IPS DF 6.9 (cell line): ENCODE data around the gene CPEB1.

Source experiments
- DNase-seq: peaks from one replicate; pipeline ENCODE4 v3.0.0-alpha.2; 2013; ENCODE audit warnings: low read depth, low spot score
- H3K27ac ChIP-seq: one replicate; pipeline ENCODE4 v1.5.1; 2013; ENCODE audit warnings: low read length, control low read depth
- H3K27me3 ChIP-seq: 2 replicates; pipeline ENCODE4 v1.6.1; 2013; ENCODE audit warnings: mild to moderate bottlenecking, low read length; ENCODE audit not compliant: control insufficient read depth, insufficient read depth
- H3K36me3 ChIP-seq: 2 replicates; pipeline ENCODE4 v1.6.1; 2013; ENCODE audit warnings: low read length; ENCODE audit not compliant: control insufficient read depth, insufficient read depth
- H3K4me1 ChIP-seq: 2 replicates; pipeline ENCODE4 v1.6.1; 2013; ENCODE audit warnings: low read length; ENCODE audit not compliant: control insufficient read depth, insufficient read depth
- H3K4me3 ChIP-seq: 2 replicates; pipeline ENCODE4 v1.5.1; 2013; ENCODE audit warnings: mild to moderate bottlenecking, low read length
- H3K9me3 ChIP-seq: 2 replicates; pipeline ENCODE4 v1.6.1; 2013; ENCODE audit warnings: low read length, inconsistent platforms; ENCODE audit not compliant: control insufficient read depth, insufficient read depth
- WGBS: extraction: QIAGEN DNeasy Blood & Tissue Kit; methylation state at CpG from one replicate; pipeline ENCODE4 v1.1.7; 2013; ENCODE audit warnings: mixed read lengths, missing lambda C conversion rate; ENCODE audit not compliant: insufficient read length, insufficient coverage; 5-methylcytosine and 5-hydroxymethylcytosine counted together

CPEB1 gene

DNA sequence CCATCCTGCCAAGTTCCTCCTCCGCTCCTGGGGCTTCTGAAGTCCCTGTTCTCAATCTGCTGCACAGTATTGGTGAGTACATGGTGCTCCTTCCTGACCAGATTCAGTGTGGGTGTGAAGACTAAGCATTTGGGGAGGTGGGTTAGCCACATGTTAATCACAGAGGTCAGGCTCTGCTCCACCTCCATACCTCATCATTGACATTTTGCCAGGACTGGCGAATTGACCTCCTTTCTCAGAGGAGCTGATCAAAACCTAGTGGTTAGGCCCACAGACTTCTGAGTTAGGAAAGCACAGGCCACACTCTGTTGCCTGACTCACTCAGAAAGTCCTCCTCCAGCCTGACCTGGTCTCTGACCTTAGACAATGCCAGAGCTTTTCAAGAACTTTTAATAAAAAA lies 98.5 kb downstream of the CPEB1 start:
- Histone ChIP-seq H3K27ac (no peak overlapping the region), H3K36me3 (no peaks in the 10 kb centered on the region), H3K4me3 (no peak overlapping the region), H3K27me3 (no peaks in the 10 kb centered on the region), H3K9me3 (no peaks in the 10 kb centered on the region), H3K4me1 (peaks cover 2% of the 10 kb centered on the region; the same call in 1 of the 2 replicates)
- no CpG with 5 or more reads among the region's 2 CpGs for WGBS
- DNase-seq, result no peak

DNA sequence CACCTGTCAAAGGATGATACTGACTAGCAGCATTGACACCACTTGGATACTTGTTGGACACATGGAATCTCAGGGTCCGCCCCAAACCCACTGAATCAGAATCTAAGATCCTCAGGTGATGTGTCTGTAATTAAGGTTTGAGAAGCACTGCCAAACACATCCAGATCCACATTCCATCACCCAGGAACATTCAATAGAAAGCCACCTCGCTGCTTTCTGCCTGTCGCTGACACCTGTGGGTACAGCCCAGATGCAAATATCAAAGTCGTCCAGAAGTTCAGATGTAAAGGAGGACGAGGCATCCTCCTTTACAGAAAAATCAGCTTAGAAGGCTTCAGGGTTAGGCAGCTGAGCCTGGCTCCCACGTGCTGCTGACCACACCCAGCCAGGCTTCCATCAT lies 101.7 kb downstream of the CPEB1 start:
- Histone ChIP-seq H3K9me3 (no peaks in the 10 kb centered on the region), H3K27ac (no peak overlapping the region), H3K4me1 (peaks cover 7% of the 10 kb centered on the region), H3K4me3 (no peak overlapping the region), H3K27me3 (no peaks in the 10 kb centered on the region), H3K36me3 (no peaks in the 10 kb centered on the region)
- DNase-seq, result no peak
- WGBS, result no CpG with 5 or more reads among the region's 6 CpGs

DNA sequence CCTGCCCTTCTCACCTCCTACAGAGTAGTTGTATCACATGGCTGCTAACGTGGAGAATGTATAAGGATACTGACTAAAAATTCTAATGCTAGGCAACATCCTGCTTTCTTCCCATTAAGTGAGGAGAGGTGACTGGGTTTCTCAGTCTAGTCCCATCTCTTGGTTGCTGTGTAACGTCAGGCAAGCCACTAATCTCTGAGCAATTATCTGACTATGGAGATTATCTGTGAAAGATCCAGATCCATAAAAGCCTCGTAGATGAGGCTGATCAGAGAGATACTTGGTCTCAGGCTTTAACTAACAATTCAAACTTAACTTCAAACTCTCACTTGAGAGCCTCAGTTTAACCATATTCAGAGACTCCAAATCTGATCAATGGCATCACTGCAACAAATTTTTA lies 102.2 kb downstream of the CPEB1 start:
- no peaks in the 10 kb centered on the region for H3K27me3 ChIP-seq
- DNase-seq, result no peak
- no peaks in the 10 kb centered on the region for H3K36me3 ChIP-seq
- H3K27ac ChIP-seq, result no peak overlapping the region
- no peaks in the 10 kb centered on the region for H3K9me3 ChIP-seq
- no CpG with 5 or more reads among the region's 3 CpGs for WGBS
- H3K4me1 ChIP-seq, result peaks cover 7% of the 10 kb centered on the region
- H3K4me3 ChIP-seq, result no peak overlapping the region

DNA sequence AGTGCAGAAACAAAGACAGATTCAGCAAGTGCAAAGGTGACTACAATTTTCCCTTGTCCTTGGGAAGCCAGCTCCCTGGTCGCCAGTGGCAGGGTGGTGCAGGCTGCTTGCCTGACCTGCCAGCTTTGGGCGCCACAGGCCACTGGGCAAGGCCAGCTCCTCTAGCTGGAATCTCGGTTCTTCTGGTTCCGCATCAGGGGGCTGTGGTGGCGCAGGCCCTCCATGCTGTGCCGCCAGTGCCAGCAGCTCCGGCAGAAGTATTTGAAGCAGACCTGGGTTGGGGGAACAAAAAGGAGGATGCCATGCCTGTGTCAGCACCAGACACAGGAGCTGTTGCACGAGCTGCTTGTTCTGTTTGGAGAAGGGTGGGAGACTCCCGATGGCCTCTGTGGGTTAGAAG lies 102.7 kb downstream of the CPEB1 start:
- Histone ChIP-seq H3K4me3 (no peak overlapping the region), H3K27me3 (no peaks in the 10 kb centered on the region), H3K9me3 (no peaks in the 10 kb centered on the region), H3K27ac (no peak overlapping the region), H3K4me1 (peaks cover 7% of the 10 kb centered on the region), H3K36me3 (no peaks in the 10 kb centered on the region)
- no CpG with 5 or more reads among the region's 9 CpGs for WGBS
- no peak for DNase-seq

DNA sequence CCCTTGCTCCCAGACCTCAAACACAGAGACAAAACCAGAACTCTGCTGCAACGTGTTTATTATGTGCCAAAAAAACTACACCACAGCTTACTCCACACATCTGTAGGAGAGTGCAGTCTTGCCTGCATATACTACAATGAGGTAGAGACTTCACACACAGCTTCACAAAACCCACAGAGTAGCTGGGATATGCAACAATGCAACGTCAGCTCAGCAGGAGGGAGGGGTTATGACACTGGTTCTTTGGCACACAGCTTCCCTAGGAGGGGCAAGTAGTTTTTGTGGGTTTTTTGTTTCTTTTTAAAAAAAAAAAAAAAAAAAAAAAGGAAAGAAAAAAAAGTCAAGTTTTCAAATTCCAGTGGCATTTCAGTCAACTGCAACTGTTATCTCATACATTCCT lies 104.0 kb downstream of the CPEB1 start:
- no peak for DNase-seq

DNA sequence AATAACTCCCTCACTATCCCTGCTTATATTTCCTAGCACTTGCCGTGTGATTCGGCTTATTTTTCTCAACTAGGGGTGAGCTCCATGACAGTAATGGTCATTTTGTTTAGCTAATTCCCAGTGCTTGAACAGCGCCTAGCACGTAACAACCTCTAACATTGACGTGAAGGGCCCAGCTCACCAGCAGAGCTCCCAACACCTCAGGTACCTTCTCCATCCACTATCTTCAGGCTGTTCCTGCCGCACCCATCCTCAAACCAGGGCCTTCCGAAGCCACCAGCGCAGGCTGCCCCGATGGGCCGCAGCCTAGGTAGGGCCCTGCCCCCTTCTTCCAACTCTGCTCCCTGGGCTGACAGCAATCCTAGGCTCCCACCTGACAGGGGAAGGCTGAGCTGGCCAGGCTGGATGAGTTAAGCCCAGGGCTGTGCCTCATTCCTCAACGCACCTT lies 106.2 kb downstream of the CPEB1 start:
- no peak overlapping the region for H3K27ac ChIP-seq
- no peaks in the 10 kb centered on the region for H3K27me3 ChIP-seq
- no peak for DNase-seq
- WGBS, result no CpG with 5 or more reads among the region's 11 CpGs
- H3K36me3 ChIP-seq, result peaks cover 28% of the 10 kb centered on the region; the same call in 1 of the 2 replicates
- peak overlapping the region; percentile 89; the same call in 1 of the 2 replicates for H3K4me3 ChIP-seq
- H3K4me1 ChIP-seq, result peaks cover 8% of the 10 kb centered on the region
- no peaks in the 10 kb centered on the region for H3K9me3 ChIP-seq

More for the DNA sequence above, 104.0 kb downstream of the CPEB1 start:
- H3K36me3 ChIP-seq, result peaks cover 7% of the 10 kb centered on the region; the same call in 1 of the 2 replicates
- no peaks in the 10 kb centered on the region for H3K9me3 ChIP-seq
- no peak overlapping the region for H3K27ac ChIP-seq
- H3K27me3 ChIP-seq, result no peaks in the 10 kb centered on the region
- no peak overlapping the region for H3K4me3 ChIP-seq
- H3K4me1 ChIP-seq, result peaks cover 8% of the 10 kb centered on the region
- no CpG with 5 or more reads among the region's 2 CpGs for WGBS

DNA sequence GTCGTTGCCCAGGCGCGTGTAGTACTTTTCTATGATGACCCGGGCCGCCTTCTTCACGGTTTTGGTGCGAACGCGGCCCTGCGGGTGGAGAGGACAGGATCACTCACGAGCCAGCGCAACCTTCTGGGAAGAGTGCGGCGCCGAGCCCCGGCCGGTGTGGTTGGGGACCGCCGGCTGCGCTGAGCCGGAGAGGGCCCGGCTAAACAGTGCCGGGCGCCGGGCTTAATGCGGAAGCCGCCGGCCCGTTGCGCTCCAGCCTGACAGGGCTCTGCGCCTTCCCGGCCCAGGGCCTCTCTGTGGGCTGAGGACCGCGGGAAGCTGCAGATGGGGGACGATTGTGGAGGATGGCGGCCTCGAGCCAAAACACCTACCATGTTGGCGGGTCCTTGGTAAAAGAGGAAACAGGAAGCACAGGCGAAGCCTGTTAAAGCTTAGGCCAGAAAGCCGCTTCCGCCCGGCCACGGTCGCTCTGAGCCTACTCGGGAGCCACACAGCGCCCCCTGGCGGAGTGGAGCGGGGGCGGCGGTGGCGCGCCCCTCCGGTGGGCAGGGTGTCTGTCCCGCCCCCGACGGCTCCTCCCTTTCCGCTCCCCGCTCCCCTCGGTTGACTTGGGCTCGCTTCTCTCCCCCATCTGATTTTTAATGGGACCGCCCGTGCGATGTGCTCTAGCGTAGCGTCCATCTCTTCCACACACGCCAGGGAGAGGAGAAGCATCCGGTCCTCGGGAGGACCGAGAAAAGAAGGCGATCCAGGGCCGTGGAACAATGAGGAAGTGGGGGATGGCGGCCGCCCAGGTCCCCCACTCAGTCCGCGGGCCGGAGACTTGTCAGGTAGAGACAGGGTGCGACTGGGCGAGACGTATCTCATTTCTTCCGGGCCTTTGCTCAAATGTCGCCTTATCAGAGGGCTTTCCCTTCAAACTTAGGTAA lies 106.8 kb downstream of the CPEB1 start, which contains the start of gene RPS17:
Gene RPS17, minus strand, starts transcription at position 403 of the 929 bp plus-strand sequence. Its CDS starts 29 bp downstream, at position 374.
- peak; percentile 77 for DNase-seq
- H3K36me3 ChIP-seq, result peaks cover 32% of the 10 kb centered on the region; the same call in 1 of the 2 replicates

DNA sequence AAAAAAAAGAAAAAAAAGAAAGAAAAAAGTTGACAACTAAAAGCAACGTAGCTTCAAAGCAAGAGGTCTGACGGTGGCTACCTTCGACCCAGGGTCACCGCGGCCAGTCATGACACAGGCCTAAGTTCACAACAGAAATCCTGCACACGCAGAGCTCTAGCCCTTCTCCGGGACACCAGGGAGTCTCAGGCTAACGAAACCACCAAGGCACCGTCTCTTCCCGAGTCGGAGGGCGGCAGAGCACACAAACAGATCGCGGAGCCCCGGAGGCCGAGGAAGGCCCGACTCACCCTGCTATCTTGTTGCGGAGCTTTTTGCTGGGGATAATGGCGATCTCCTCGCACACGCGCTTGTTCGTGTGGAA lies 107.5 kb downstream of the CPEB1 start:
- H3K36me3 ChIP-seq, result peaks cover 32% of the 10 kb centered on the region; the same call in 1 of the 2 replicates
- no peak for DNase-seq
- no peak overlapping the region for H3K27ac ChIP-seq
- peak overlapping the region; percentile 89 for H3K4me3 ChIP-seq
- H3K4me1 ChIP-seq, result peaks cover 8% of the 10 kb centered on the region
- no peaks in the 10 kb centered on the region for H3K9me3 ChIP-seq
- no CpG with 5 or more reads among the region's 23 CpGs for WGBS
- no peaks in the 10 kb centered on the region for H3K27me3 ChIP-seq

More for the DNA sequence above, 106.8 kb downstream of the CPEB1 start, which contains the start of gene RPS17:
- Histone ChIP-seq H3K27me3 (no peaks in the 10 kb centered on the region), H3K4me1 (peaks cover 8% of the 10 kb centered on the region), H3K27ac (no peak within 1 kb of the TSS), H3K9me3 (no peaks in the 10 kb centered on the region), H3K4me3 (peak within 1 kb of the TSS; percentile 89)
- WGBS, result no CpG with 5 or more reads among the region's 81 CpGs

DNA sequence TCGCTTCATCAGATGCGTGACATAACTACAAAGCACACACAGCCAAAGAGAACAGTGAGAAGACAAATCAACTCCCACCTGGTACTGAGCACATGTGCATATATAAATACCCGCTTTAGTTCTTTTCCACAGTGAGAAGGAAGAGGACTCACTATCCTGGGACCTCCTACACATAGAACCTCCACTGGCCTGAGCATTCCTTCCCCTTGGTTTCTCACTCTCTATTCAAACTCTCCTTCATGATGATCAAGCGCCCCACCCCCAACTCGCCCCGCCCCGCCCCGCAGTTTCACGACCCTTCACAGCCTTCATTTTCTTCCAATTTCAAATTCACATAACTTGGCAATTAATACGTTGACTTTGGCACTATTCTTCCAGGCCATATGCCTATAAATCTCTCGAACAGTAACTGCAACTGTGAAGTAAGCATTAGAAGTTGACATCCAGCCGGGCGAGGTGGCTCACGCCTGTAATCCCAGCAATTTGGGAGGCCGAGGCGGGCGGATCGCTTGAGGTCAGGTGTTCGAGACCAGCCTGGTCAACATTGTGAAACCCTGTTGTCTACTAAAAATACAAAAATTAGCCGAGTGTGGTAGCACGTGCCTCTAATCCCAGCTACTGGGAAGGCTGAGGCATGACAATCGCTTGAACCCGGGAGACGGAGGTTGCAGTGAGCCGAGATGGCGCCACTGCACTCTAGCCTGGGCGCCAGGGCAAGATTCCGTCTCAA lies 108.0 kb downstream of the CPEB1 start:
- H3K4me1 ChIP-seq, result peaks cover 7% of the 10 kb centered on the region; the same call in 1 of the 2 replicates
- no CpG with 5 or more reads among the region's 28 CpGs for WGBS
- H3K4me3 ChIP-seq, result peak overlapping the region; percentile 89; the same call in 1 of the 2 replicates
- peaks cover 32% of the 10 kb centered on the region; the same call in 1 of the 2 replicates for H3K36me3 ChIP-seq
- H3K27me3 ChIP-seq, result no peaks in the 10 kb centered on the region
- no peaks in the 10 kb centered on the region for H3K9me3 ChIP-seq
- H3K27ac ChIP-seq, result no peak overlapping the region
- no peak for DNase-seq

DNA sequence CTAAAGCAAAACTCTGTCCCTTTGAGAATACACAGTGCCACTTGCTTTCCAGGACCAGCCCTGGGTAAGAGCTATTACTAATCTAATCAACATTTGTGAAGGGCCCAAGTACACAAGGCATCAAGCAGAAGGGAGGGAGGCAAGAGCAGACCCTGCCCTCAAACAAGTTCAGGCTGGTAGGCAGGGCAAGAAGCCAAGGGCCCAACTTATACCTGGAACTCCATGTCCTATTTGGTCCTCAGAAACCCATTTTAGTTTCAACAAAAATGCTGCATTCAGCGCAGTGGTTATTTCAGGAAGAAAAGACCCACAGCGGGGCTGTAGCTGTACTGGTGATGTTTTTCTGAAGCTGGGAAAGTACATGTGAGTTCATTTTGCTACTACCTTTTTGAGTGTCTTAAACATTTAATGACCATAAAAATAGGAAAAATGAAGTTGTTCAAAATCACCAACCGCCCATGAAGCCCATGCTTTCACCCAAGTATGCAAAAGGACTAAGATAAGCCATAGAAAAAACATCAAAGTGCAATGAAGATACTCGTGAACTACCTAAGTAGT lies 109.7 kb downstream of the CPEB1 start:
- Histone ChIP-seq H3K27ac (no peak overlapping the region), H3K4me1 (peaks cover 3% of the 10 kb centered on the region; the same call in 1 of the 2 replicates), H3K9me3 (no peaks in the 10 kb centered on the region), H3K36me3 (peaks cover 35% of the 10 kb centered on the region; the same call in 1 of the 2 replicates), H3K27me3 (no peaks in the 10 kb centered on the region), H3K4me3 (no peak overlapping the region)
- no CpG with 5 or more reads among the region's 4 CpGs for WGBS
- DNase-seq, result no peak
